Right forelimb (tissue), 1 donor: ENCODE measurements around the gene NAT14.
"Not testable (repeated sequence)": the region's sequence is repeated elsewhere in the genome, so short reads cannot be mapped to it uniquely, and the experiment has no call there.

ENCODE experiments used
- DNase-seq: peaks from one replicate; pipeline ENCODE4 v3.0.0-alpha.2; 2018

NAT14 gene

GRCh38 chr19:55504252-55504603, 19.2 kb downstream of the NAT14 start:
- no peak for DNase-seq

- DNase-seq, result no peak
Observed at GRCh38 chr19:55504981-55505380, 20.0 kb downstream of the NAT14 start.

GRCh38 chr19:55508120-55508519, 23.1 kb downstream of the NAT14 start:
- no peak for DNase-seq

GRCh38 chr19:55516878-55517620, 32.1 kb downstream of the NAT14 start:
- peak; percentile 96 for DNase-seq

GRCh38 chr19:55519451-55520311, 34.7 kb downstream of the NAT14 start:
- no peak for DNase-seq

- no peak for DNase-seq
Observed at GRCh38 chr19:55520691-55521292, 35.8 kb downstream of the NAT14 start.

- no peak for DNase-seq
Observed at GRCh38 chr19:55525289-55526101, 40.5 kb downstream of the NAT14 start.

GRCh38 chr19:55526216-55527196, 41.5 kb downstream of the NAT14 start:
- DNase-seq, result peak; percentile 81

GRCh38 chr19:55527197-55528029, 42.4 kb downstream of the NAT14 start:
- DNase-seq, result no peak

- no peak for DNase-seq
Observed at GRCh38 chr19:55528030-55528803, 43.2 kb downstream of the NAT14 start.

- no peak for DNase-seq
Observed at GRCh38 chr19:55529636-55530234, 44.7 kb downstream of the NAT14 start.

GRCh38 chr19:55530996-55531395, 46.0 kb downstream of the NAT14 start:
- no peak for DNase-seq

GRCh38 chr19:55534280-55534679, 49.3 kb downstream of the NAT14 start:
- not testable (repeated sequence) for DNase-seq

- DNase-seq, result no peak
Observed at GRCh38 chr19:55535173-55535964, 50.4 kb downstream of the NAT14 start.

GRCh38 chr19:55535965-55536350, 51.0 kb downstream of the NAT14 start:
- no peak for DNase-seq

- DNase-seq, result no peak
Observed at GRCh38 chr19:55536366-55536765, 51.4 kb downstream of the NAT14 start.
